HepG2 (cell line): ENCODE measurements around the gene ZFP28. TPM values are rescaled to one million over a fixed set of nuclear protein-coding genes. Genes with fewer than 3 reads are reported as not detected.

Experiments
- AHR ChIP-seq: IDR thresholded peaks from 2 replicates; pipeline ENCODE4 v1.6.1; 2018; ENCODE audit warnings: missing genetic modification reagents, missing compliant biosample characterization
- HOXA7 ChIP-seq: sonication (generic); formaldehyde crosslinking; IDR thresholded peaks from 2 replicates; pipeline ENCODE4 v1.8.1; 2022; ENCODE audit warnings: mild to moderate bottlenecking, missing genetic modification reagents, moderate library complexity
- LCORL ChIP-seq, 2 experiments: fragments of 450-650 bp in 1 of 2; sonication (generic) in 1 of 2; formaldehyde crosslinking in 1 of 2; IDR thresholded peaks; 2 replicates each; pipeline versions ENCODE4 v1.5.0 to v1.6.1; 2017 to 2020; ENCODE audit warnings: antibody characterized with exemption in 1 of 2, missing genetic modification reagents in 1 of 2
- POLR2G ChIP-seq: fragments of 200-400 bp; formaldehyde crosslinking; IDR thresholded peaks from 2 replicates; pipeline ENCODE4 v1.6.1; 2018; ENCODE audit warnings: mild to moderate bottlenecking, low read depth, low read length, moderate library complexity
- SRSF1 ChIP-seq: fragments of 200-400 bp; formaldehyde crosslinking; optimal IDR thresholded peaks from 2 replicates; pipeline ENCODE3; 2017; ENCODE audit warnings: mild to moderate bottlenecking, low read depth, low read length, moderate library complexity
- TGIF2 ChIP-seq: IDR thresholded peaks from 2 replicates; pipeline ENCODE4 v1.6.1; 2016; ENCODE audit warnings: control low read depth, missing compliant biosample characterization
- ZFP90 ChIP-seq: sonication (generic); formaldehyde crosslinking; IDR thresholded peaks from 2 replicates; pipeline ENCODE4 v1.8.0; 2022; ENCODE audit warnings: missing genetic modification reagents, mild to moderate bottlenecking, inconsistent platforms, borderline replicate concordance
- ZKSCAN5 ChIP-seq: sonication (generic); formaldehyde crosslinking; IDR thresholded peaks from 2 replicates; pipeline ENCODE4 v1.5.1; 2020; ENCODE audit warnings: mild to moderate bottlenecking, missing genetic modification reagents
- ZNF430 ChIP-seq: sonication (generic); formaldehyde crosslinking; IDR thresholded peaks from 2 replicates; pipeline ENCODE4 v1.9.0; 2021; ENCODE audit warnings: mild to moderate bottlenecking, missing genetic modification reagents
- ZNF768 ChIP-seq: sonication (generic); formaldehyde crosslinking; IDR thresholded peaks from 2 replicates; pipeline ENCODE4 v1.4.0; 2020; ENCODE audit warnings: missing genetic modification reagents
- polyA plus RNA-seq, 8 experiments: library from polyadenylated mRNA; depleted of rRNA in 3 of 8; stranded (reverse) in 7 of 8; unstranded in 1 of 8; fragments of >200 nt; fragmentation: Illumina TruSeq in 4 of 8; extraction: Trizol in 4 of 8; gene quantifications; 2 replicates each; pipeline versions ENCODE4 v1.2.1 to v1.2.3, GENCODE V29; 2011 to 2016; ENCODE audit warnings: low read depth in 4 of 8, missing spikeins in 1 of 8, mixed read lengths in 1 of 8; ENCODE audit not compliant: insufficient read depth in 1 of 8
- total RNA-seq, 5 experiments: library from RNA; depleted of rRNA; stranded (reverse); fragments of >200 nt; fragmentation: Illumina TruSeq; extraction: Trizol; gene quantifications; 2 replicates each; pipeline ENCODE4 v1.2.3, GENCODE V29; 2016; ENCODE audit warnings: low read depth in 1 of 5
- TF ChIP-seq, protein P1 (sequence below): sonication (generic); formaldehyde crosslinking; IDR thresholded peaks from 2 replicates; pipeline ENCODE4 v1.8.1; 2023; ENCODE audit warnings: missing genetic modification reagents, mild to moderate bottlenecking, borderline replicate concordance
- TF ChIP-seq, protein P2 (sequence below): sonication (generic); formaldehyde crosslinking; IDR thresholded peaks from 2 replicates; pipeline ENCODE4 v1.5.1; 2020; ENCODE audit warnings: missing genetic modification reagents, mild to moderate bottlenecking, borderline replicate concordance
- TF ChIP-seq, protein P3 (sequence below): sonication (generic); formaldehyde crosslinking; IDR thresholded peaks from 2 replicates; pipeline ENCODE4 v1.8.0; 2023; ENCODE audit warnings: mild to moderate bottlenecking, missing genetic modification reagents
- TF ChIP-seq, protein P4 (sequence below), 2 experiments: sonication (generic) in 1 of 2; formaldehyde crosslinking in 1 of 2; IDR thresholded peaks; 2 replicates each; pipeline versions ENCODE4 v1.4.0 to v1.6.1; 2018 to 2020; ENCODE audit warnings: missing genetic modification reagents in 2 of 2, borderline replicate concordance in 1 of 2, low read depth in 1 of 2, mild to moderate bottlenecking in 1 of 2, missing biosample characterization in 1 of 2
- TF ChIP-seq, protein P5 (sequence below): sonication (generic); formaldehyde crosslinking; IDR thresholded peaks from 2 replicates; pipeline ENCODE4 v1.5.0; 2020; ENCODE audit warnings: mild to moderate bottlenecking, missing genetic modification reagents
- TF ChIP-seq, protein P6 (sequence below): sonication (generic); formaldehyde crosslinking; IDR thresholded peaks from 2 replicates; pipeline ENCODE4 v1.8.1; 2023; ENCODE audit warnings: mild to moderate bottlenecking, missing genetic modification reagents
- TF ChIP-seq, protein P7 (sequence below): sonication (generic); formaldehyde crosslinking; conservative IDR thresholded peaks from 2 replicates; pipeline ENCODE4 v1.8.0; 2022; ENCODE audit warnings: mild to moderate bottlenecking, moderate library complexity, missing genetic modification reagents

Gene ZFP28
- total and polyA plus RNA-seq, 2 of the 13 experiments (the other 11 are each of a cell fraction or from before 2014, with no cell fraction given) = not detected

DNA sequence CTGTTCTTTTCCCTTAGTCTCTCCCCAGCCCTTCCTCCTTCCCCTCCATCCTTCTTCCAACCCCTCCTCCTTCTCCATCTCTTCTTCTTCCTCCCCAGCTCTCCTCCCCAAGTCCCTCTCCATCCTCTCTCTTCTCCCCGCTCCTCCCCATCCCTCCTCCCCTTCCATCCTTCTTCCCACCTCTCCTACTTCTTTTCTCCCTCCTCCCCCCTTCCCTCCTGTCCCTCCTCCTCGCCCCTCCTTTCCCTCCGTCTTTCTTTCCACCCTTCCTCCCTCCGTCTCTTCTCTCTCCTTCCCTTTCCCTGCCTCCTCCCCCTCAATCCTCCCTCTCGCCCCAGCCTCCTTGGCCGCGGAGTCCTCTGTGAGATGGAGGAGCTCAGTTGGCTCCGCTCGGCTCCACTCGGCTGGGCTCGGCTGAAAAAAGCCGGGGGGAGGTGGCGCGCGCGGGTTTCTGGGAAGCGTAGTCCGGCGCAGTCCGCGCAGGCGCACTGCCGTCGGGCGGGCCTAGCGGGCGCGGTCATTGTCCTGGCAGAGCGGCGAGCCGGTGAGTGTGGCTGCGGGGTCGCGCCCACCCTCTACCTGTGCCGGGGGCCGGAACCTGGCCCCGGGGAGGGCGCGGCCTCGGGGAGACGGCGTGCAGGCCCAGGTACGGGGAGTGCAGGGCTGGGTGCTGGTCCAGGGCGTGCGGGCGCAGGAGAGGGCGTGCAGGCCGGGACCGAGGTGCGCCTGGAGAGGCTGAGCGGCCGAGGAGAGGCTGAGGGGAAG is 56.2 kb downstream of the ZFP28 start, which contains the start of gene ZNF71 (continued):
- TF ChIP-seq SRSF1 (no peak), POLR2G (peak; percentile 60), TGIF2 (CRISPR knock-in tag) (no peak), HOXA7 (CRISPR knock-in tag) (no peak), ZFP90 (CRISPR knock-in tag) (0 out of 2 replicates have a peak, but pooled peaks have one; percentile 59), ZKSCAN5 (no peak), ZNF768 (CRISPR knock-in tag) (peak; percentile 62), ZNF430 (CRISPR knock-in tag) (peak; percentile 67; the same call in 1 of the 2 replicates), LCORL (IDR thresholded peaks at IDR 0.05) (no peak), LCORL (CRISPR knock-in tag; IDR thresholded peaks at IDR 0.05) (peak; percentile 39), AHR (CRISPR knock-in tag) (peak; percentile 42; the same call in 1 of the 2 replicates)
- TF ChIP-seq, protein P1, sequence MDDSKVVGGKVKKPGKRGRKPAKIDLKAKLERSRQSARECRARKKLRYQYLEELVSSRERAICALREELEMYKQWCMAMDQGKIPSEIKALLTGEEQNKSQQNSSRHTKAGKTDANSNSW (CRISPR knock-in tag) = 0 out of 2 replicates have a peak, but pooled peaks have one; percentile 40
- TF ChIP-seq, protein P2, sequence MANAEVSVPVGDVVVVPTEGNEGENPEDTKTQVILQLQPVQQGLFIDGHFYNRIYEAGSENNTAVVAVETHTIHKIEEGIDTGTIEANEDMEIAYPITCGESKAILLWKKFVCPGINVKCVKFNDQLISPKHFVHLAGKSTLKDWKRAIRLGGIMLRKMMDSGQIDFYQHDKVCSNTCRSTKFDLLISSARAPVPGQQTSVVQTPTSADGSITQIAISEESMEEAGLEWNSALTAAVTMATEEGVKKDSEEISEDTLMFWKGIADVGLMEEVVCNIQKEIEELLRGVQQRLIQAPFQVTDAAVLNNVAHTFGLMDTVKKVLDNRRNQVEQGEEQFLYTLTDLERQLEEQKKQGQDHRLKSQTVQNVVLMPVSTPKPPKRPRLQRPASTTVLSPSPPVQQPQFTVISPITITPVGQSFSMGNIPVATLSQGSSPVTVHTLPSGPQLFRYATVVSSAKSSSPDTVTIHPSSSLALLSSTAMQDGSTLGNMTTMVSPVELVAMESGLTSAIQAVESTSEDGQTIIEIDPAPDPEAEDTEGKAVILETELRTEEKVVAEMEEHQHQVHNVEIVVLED (CRISPR knock-in tag) = peak; percentile 80
- TF ChIP-seq, protein P3, sequence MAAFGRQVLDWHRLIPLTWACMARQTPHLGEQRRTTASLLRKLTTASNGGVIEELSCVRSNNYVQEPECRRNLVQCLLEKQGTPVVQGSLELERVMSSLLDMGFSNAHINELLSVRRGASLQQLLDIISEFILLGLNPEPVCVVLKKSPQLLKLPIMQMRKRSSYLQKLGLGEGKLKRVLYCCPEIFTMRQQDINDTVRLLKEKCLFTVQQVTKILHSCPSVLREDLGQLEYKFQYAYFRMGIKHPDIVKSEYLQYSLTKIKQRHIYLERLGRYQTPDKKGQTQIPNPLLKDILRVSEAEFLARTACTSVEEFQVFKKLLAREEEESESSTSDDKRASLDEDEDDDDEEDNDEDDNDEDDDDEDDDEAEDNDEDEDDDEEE = no peak; the same call in 1 of the 2 replicates
- TF ChIP-seq, protein P4, sequence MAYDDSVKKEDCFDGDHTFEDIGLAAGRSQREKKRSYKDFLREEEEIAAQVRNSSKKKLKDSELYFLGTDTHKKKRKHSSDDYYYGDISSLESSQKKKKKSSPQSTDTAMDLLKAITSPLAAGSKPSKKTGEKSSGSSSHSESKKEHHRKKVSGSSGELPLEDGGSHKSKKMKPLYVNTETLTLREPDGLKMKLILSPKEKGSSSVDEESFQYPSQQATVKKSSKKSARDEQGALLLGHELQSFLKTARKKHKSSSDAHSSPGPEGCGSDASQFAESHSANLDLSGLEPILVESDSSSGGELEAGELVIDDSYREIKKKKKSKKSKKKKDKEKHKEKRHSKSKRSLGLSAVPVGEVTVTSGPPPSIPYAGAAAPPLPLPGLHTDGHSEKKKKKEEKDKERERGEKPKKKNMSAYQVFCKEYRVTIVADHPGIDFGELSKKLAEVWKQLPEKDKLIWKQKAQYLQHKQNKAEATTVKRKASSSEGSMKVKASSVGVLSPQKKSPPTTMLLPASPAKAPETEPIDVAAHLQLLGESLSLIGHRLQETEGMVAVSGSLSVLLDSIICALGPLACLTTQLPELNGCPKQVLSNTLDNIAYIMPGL (CRISPR knock-in tag; IDR thresholded peaks at IDR 0.05; ENCODE audit: borderline replicate concordance in 1 of 2, low read depth in 1 of 2) = peak; percentile 46 to 60; a peak in 3 of 4 replicates
- TF ChIP-seq, protein P5, sequence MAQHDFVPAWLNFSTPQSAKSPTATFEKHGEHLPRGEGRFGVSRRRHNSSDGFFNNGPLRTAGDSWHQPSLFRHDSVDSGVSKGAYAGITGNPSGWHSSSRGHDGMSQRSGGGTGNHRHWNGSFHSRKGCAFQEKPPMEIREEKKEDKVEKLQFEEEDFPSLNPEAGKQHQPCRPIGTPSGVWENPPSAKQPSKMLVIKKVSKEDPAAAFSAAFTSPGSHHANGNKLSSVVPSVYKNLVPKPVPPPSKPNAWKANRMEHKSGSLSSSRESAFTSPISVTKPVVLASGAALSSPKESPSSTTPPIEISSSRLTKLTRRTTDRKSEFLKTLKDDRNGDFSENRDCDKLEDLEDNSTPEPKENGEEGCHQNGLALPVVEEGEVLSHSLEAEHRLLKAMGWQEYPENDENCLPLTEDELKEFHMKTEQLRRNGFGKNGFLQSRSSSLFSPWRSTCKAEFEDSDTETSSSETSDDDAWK (CRISPR knock-in tag) = no peak
- TF ChIP-seq, protein P6, sequence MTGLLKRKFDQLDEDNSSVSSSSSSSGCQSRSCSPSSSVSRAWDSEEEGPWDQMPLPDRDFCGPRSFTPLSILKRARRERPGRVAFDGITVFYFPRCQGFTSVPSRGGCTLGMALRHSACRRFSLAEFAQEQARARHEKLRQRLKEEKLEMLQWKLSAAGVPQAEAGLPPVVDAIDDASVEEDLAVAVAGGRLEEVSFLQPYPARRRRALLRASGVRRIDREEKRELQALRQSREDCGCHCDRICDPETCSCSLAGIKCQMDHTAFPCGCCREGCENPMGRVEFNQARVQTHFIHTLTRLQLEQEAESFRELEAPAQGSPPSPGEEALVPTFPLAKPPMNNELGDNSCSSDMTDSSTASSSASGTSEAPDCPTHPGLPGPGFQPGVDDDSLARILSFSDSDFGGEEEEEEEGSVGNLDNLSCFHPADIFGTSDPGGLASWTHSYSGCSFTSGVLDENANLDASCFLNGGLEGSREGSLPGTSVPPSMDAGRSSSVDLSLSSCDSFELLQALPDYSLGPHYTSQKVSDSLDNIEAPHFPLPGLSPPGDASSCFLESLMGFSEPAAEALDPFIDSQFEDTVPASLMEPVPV (CRISPR knock-in tag) = peak; percentile 64; the same call in 1 of the 2 replicates
- TF ChIP-seq, protein P7, sequence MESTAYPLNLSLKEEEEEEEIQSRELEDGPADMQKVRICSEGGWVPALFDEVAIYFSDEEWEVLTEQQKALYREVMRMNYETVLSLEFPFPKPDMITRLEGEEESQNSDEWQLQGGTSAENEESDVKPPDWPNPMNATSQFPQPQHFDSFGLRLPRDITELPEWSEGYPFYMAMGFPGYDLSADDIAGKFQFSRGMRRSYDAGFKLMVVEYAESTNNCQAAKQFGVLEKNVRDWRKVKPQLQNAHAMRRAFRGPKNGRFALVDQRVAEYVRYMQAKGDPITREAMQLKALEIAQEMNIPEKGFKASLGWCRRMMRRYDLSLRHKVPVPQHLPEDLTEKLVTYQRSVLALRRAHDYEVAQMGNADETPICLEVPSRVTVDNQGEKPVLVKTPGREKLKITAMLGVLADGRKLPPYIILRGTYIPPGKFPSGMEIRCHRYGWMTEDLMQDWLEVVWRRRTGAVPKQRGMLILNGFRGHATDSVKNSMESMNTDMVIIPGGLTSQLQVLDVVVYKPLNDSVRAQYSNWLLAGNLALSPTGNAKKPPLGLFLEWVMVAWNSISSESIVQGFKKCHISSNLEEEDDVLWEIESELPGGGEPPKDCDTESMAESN (CRISPR knock-in tag) = peak; percentile 77
